Prostate gland (tissue), 2 donors: Measurements from ENCODE around the gene ASB17. TPM values are rescaled to one million over a fixed set of nuclear protein-coding genes. Genes with fewer than 3 reads are reported as not detected.
"Not testable (repeated sequence)": the region's sequence is repeated elsewhere in the genome, so short reads cannot be mapped to it uniquely, and the experiment has no call there.

Experiments
- DNase-seq: peaks from one replicate; pipeline ENCODE4 v3.0.0-alpha.2; 2019; ENCODE audit warnings: low spot score
- H3K27ac ChIP-seq, 2 donors: fragments of 200-600 bp; sonication (generic); 2 replicates each; pipeline ENCODE4 v1.5.1; 2017 to 2019
- H3K27me3 ChIP-seq: fragments of 200-600 bp; sonication (generic); replicated peaks from 2 replicates; pipeline ENCODE4 v1.5.1; 2019; ENCODE audit not compliant: insufficient read depth
- H3K36me3 ChIP-seq, 2 donors: fragments of 200-600 bp; sonication (generic); 1 replicate in 1 of 2; 2 replicates in 1 of 2; pipeline versions ENCODE4 v1.5.1 to v1.8.1; 2017 to 2019
- H3K4me1 ChIP-seq: fragments of 200-600 bp; sonication (generic); replicated peaks from 2 replicates; pipeline ENCODE4 v1.5.1; 2019
- H3K4me3 ChIP-seq, 2 donors: fragments of 200-600 bp; sonication (generic); 2 replicates each; pipeline ENCODE4 v1.5.1; 2017 to 2019
- H3K9me3 ChIP-seq: fragments of 200-600 bp; sonication (generic); 2 replicates; pipeline ENCODE4 v1.5.1; 2017
- POLR2A ChIP-seq: fragments of 450-650 bp; IDR thresholded peaks from one replicate; pipeline ENCODE4 v1.6.1; 2016; ENCODE audit warnings: antibody characterized with exemption, mild to moderate bottlenecking
- POLR2AphosphoS5 ChIP-seq: sonication (generic); formaldehyde crosslinking; IDR thresholded peaks from one replicate; pipeline ENCODE4 v1.6.1; 2017; ENCODE audit warnings: antibody characterized with exemption
- WGBS: methylation state at CpG from one replicate; pipeline ENCODE4 v1.1.5; 2018; 5-methylcytosine and 5-hydroxymethylcytosine counted together
- intact Hi-C: fragments of 100-400 bp; cut with DNase I; formaldehyde crosslinking; loops from one replicate; pipeline ENCODE4 v1.14.2; 2022
- total RNA-seq, 2 donors: library from RNA; depleted of rRNA; stranded (reverse); fragments of >200 nt; gene quantifications; one replicate each; pipeline ENCODE4 v1.1.0, GENCODE V29; 2016
- TF ChIP-seq, protein P1 (sequence below), 4 experiments: fragments of 200-600 bp in 2 of 4; fragments of 450-650 bp in 2 of 4; sonication (generic) in 2 of 4; IDR thresholded peaks; 1 replicate in 3 of 4; 2 replicates in 1 of 4; pipeline ENCODE4 v1.5.1; 2016 to 2019; ENCODE audit warnings: antibody characterized with exemption in 4 of 4, mild to moderate bottlenecking in 2 of 4, moderate library complexity in 2 of 4

ASB17 gene
- total RNA-seq, 2 donors from 2014 or later, result 1.4 TPM; not detected in 1

DNA sequence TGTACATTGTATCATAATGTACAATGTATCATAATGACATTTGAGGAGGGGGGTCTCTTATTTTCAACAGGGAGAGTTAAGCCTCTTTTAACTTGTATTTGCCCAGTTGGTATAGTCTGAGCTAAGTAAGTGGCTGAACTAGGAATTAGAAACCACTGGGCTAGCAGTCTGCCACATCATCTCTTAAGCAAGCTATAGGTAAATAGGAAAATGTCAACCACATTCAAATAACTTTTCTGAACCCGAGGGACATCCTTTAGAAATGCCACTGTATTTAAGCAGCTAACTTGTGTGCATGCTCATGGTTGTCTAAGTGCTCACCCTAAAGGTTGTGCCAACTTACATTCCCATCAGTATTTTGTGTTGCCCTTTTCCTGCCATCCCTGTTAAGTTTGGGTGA is 35.5 kb upstream of the ASB17 start:
- WGBS, result 74% methylated on average over 1 of the region's 1 CpG
- Histone ChIP-seq H3K36me3 (no peaks in the 10 kb centered on the region), H3K27ac (no peak overlapping the region), H3K9me3 (no peaks in the 10 kb centered on the region), H3K4me3 (no peak overlapping the region), H3K4me1 (no peaks in the 10 kb centered on the region), H3K27me3 (no peaks in the 10 kb centered on the region)
- TF ChIP-seq, protein P1, sequence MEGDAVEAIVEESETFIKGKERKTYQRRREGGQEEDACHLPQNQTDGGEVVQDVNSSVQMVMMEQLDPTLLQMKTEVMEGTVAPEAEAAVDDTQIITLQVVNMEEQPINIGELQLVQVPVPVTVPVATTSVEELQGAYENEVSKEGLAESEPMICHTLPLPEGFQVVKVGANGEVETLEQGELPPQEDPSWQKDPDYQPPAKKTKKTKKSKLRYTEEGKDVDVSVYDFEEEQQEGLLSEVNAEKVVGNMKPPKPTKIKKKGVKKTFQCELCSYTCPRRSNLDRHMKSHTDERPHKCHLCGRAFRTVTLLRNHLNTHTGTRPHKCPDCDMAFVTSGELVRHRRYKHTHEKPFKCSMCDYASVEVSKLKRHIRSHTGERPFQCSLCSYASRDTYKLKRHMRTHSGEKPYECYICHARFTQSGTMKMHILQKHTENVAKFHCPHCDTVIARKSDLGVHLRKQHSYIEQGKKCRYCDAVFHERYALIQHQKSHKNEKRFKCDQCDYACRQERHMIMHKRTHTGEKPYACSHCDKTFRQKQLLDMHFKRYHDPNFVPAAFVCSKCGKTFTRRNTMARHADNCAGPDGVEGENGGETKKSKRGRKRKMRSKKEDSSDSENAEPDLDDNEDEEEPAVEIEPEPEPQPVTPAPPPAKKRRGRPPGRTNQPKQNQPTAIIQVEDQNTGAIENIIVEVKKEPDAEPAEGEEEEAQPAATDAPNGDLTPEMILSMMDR (IDR thresholded peaks at IDR 0.05), result no peak
- no peak for TF ChIP-seq POLR2A
- no peak for TF ChIP-seq POLR2AphosphoS5
- no peak for DNase-seq
- intact Hi-C loops, result no loop called here

DNA sequence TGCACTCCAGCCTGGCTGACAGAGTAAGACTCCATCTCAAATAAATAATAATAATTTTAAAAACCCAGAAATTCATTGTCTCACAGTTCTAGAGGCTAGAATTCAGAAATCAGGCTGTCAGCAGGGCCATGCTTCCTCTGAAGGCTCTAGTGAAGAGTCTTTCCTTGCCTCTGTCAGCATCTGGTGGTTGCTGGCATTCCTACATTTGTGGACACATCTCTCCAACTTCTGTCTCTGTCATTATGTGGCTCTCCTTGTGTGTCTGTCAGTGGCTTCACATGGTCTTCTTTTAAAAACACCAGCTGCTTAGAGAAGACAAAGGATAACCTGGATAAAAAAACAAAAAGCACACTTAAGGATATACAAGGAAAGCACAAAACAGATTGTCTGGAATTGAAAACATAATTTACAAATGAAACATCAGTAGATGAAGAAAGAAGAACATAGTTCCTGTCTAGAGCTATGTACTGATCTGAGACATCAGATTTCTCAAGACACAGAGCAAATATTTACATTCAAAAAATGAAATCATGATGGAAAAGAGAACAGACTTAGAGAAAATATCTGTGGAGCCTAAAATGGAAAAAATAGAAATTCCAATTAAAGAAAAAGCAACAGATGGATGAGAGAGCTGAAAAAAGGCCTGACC is 32.7 kb upstream of the ASB17 start:
- H3K36me3 ChIP-seq, result no peaks in the 10 kb centered on the region
- H3K27ac ChIP-seq, result no peak overlapping the region
- no peaks in the 10 kb centered on the region for H3K4me1 ChIP-seq
- H3K27me3 ChIP-seq, result no peaks in the 10 kb centered on the region
- TF ChIP-seq POLR2A (no peak), POLR2AphosphoS5 (no peak)
- TF ChIP-seq, protein P1 (IDR thresholded peaks at IDR 0.05), result no peak
- intact Hi-C loops, result no loop called here
- no peaks in the 10 kb centered on the region for H3K9me3 ChIP-seq
- no peak overlapping the region for H3K4me3 ChIP-seq
- DNase-seq, result no peak

DNA sequence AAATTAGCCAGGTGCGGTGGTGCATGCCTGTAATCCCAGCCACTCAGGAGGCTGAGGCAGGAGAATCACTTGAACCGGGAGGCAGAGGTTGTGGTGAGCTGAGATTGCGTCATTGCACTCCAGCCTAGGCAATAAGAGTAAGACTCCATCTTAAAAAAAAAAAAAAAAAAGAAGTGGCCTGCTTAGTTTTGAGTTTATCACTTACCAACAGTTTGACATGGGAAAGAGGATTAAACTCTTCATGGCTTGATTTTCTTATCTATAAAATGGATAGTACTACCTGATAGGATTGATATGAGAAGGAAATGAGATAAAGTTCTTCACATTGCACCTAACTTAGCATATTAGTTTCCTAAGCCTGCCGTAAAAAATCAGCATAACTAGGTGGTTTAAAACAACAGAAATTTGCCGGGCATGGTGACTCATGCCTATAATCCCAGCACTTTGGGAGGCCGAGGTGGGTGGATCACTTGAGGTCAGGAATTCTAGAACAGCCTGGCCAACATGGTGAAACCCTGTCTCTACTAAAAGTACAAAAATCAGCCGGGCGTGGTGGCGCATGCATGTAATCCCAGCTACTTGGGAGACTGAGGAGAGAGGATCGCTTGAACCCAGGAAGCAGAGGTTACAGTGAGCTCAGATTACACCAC is 32.0 kb upstream of the ASB17 start:
- H3K27ac ChIP-seq, H3K27me3 ChIP-seq, intact Hi-C loops, H3K36me3 ChIP-seq, DNase-seq, H3K9me3 ChIP-seq, H3K4me1 ChIP-seq, H3K4me3 ChIP-seq: not testable (repeated sequence)
- 84% methylated on average over 10 of the region's 10 CpGs for WGBS

DNA sequence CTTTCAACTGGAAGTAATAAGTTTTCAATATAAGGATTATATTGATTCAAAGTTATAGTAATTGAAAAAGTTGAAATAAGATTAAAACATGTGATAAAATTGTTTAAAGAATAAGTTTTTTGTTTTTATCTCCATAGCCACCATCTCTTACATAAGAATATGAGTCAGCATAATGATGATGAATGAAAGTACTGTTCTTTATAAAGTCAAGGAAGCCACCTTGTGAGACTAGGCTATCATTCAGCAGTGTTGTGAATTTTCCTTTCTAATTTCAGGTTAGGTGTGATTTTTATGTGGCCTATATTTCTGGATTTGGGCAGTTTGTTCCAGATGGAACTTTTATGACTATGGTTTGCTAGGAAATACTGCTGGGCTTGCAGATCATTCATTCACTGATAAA is 22.4 kb upstream of the ASB17 start:
- H3K4me3 ChIP-seq, result no peak overlapping the region
- no peak for DNase-seq
- no peaks in the 10 kb centered on the region for H3K36me3 ChIP-seq
- intact Hi-C loops, result no loop called here
- TF ChIP-seq, protein P1 (IDR thresholded peaks at IDR 0.05), result no peak
- TF ChIP-seq POLR2A (no peak), POLR2AphosphoS5 (no peak)
- no peaks in the 10 kb centered on the region for H3K27me3 ChIP-seq
- H3K9me3 ChIP-seq, result no peaks in the 10 kb centered on the region
- no peaks in the 10 kb centered on the region for H3K4me1 ChIP-seq
- no peak overlapping the region for H3K27ac ChIP-seq

DNA sequence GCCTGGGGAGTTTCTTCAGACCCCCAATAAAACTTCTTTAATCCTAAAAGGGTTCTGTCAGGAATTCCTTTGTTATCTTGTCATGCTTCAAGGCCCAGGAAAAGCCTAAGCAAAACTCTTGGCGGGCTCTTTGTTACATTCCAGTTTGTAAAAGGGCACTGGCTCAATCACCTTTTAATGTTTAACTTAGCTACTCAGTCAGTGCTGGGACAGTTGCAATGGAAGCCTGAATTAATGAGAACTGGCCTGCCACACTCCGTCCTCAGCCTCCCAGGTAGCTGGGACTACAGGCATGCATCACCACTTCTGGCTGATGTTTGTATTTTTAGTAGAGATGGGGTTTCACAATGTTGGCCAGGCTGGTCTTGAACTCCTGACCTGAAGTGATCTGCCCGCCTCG is 21.3 kb upstream of the ASB17 start:
- Histone ChIP-seq H3K36me3 (no peaks in the 10 kb centered on the region), H3K27ac (no peak overlapping the region), H3K9me3 (no peaks in the 10 kb centered on the region), H3K27me3 (no peaks in the 10 kb centered on the region), H3K4me3 (no peak overlapping the region), H3K4me1 (no peaks in the 10 kb centered on the region)
- intact Hi-C loops, result no loop called here
- TF ChIP-seq POLR2A (no peak), POLR2AphosphoS5 (no peak)
- TF ChIP-seq, protein P1 (IDR thresholded peaks at IDR 0.05), result no peak
- DNase-seq, result no peak
- 66% methylated on average over 4 of the region's 4 CpGs for WGBS
